ENCODE results near the gene LINGO3. TPM values are rescaled to one million over a fixed set of nuclear protein-coding genes. Genes with fewer than 3 reads are reported as not detected.

LINGO3 gene
- total and polyA plus RNA-seq, 2 donors (not counting 3 experiments of a cell fraction or from before 2014, with no cell fraction given), result not detected

- H2AFZ ChIP-seq (ENCODE audit: low read depth, low read length), result peak overlapping the region; percentile 57
- peaks cover 0 to under 1% of the 10 kb centered on the region in 2 experiments for H3K36me3 ChIP-seq (ENCODE audit: control insufficient read depth in 2 of 2, extremely low read depth in 1 of 2, insufficient read depth in 2 of 2, low read length in 2 of 2)
- no peaks in the 10 kb centered on the region for H3K27me3 ChIP-seq (ENCODE audit: control insufficient read depth in 2 of 2, insufficient read depth in 2 of 2, low read length in 2 of 2)
- CTCF ChIA-PET, result interaction anchor here (1.2 kb wide), 1 partner anchor 11 kb away, joined by 4 read pairs; no protein-coding TSS in a partner anchor
- no peak overlapping the region for H3K4me2 ChIP-seq (ENCODE audit: insufficient read depth, low read length)
- peaks cover 13% of the 10 kb centered on the region for H3K4me1 ChIP-seq (ENCODE audit: control insufficient read depth, extremely low read depth, insufficient read depth, low read length)
- H3K79me2 ChIP-seq (ENCODE audit: control insufficient read depth, insufficient read depth, low read length), result peaks cover 20% of the 10 kb centered on the region
- BruUV-seq (replicated peaks), result no TSS peak
- TF ChIP-seq EZH2 (IDR thresholded peaks at IDR 0.05; ENCODE audit: borderline replicate concordance, low read depth, low read length, severe bottlenecking), result no peak
- TF ChIP-seq CTCF (IDR thresholded peaks at IDR 0.05; ENCODE audit: extremely low read depth in 1 of 2, insufficient read depth in 1 of 2, low read depth in 1 of 2, low read length in 2 of 2), result peak in 1 of 2 donors; percentile 1
- peak; percentile 65 for TF ChIP-seq POLR2AphosphoS5 (IDR thresholded peaks at IDR 0.05; ENCODE audit: insufficient read depth, low read depth, low read length)
- no peak for TF ChIP-seq GATA2 (IDR thresholded peaks at IDR 0.05; ENCODE audit: insufficient read depth, insufficient read length, low read depth, low read length)
- TF ChIP-seq MAX (IDR thresholded peaks at IDR 0.05; ENCODE audit: insufficient read depth, insufficient read length), result peak; percentile 75
- TF ChIP-seq JUN (IDR thresholded peaks at IDR 0.05; ENCODE audit: borderline replicate concordance, insufficient read depth, insufficient read length, low read depth), result no peak
- peak; percentile 64 for TF ChIP-seq MYC (IDR thresholded peaks at IDR 0.05; ENCODE audit: low read depth, low read length)
- TF ChIP-seq POLR2A (IDR thresholded peaks at IDR 0.05; ENCODE audit: low read depth, low read length), result peak; percentile 52
- no peak for TF ChIP-seq FOS (IDR thresholded peaks at IDR 0.05; ENCODE audit: borderline replicate concordance, insufficient read depth, low read length)
- intact Hi-C loops (cut with micrococcal nuclease), result no loop called here
- dilution Hi-C loops (cut with MboI; ENCODE audit: extremely low pct_ligation_motif_present, low sequenced_read_pairs), result no loop called here
- H3K9ac ChIP-seq (replicated peaks; ENCODE audit: extremely low read depth, insufficient read depth, low read length), result no peak overlapping the region
- FAIRE-seq (peak; percentile 96), DNase-seq (ENCODE audit: low read depth, low spot score) (peak; percentile 78)
- H3K9me3 ChIP-seq (replicated peaks; ENCODE audit: control insufficient read depth, insufficient read depth, low read length), result no peaks in the 10 kb centered on the region
- H3K4me3 ChIP-seq (replicated peaks in 1 of 3; ENCODE audit: insufficient read depth in 1 of 3, low read depth in 1 of 3, low read length in 3 of 3), result no peak overlapping the region
- POLR2A ChIA-PET, result no interaction called here
- H4K20me1 ChIP-seq (replicated peaks; ENCODE audit: control insufficient read depth, extremely low read depth, insufficient read depth, low read length), result no peaks in the 10 kb centered on the region
- no peaks in the 10 kb centered on the region for H3K9me1 ChIP-seq (replicated peaks; ENCODE audit: control insufficient read depth, extremely low read depth, insufficient read depth, low read length)
- no peak overlapping the region for H3K27ac ChIP-seq (ENCODE audit: insufficient read depth, low read depth, low read length)
These were observed 41.6 kb downstream of the LINGO3 start for GRCh38 chr19:2266183-2266993.

Data from endothelial cell of umbilical vein (primary cell).